Esophagus (tissue), 2 donors: Measurements from ENCODE around the gene CACNB1. TPM values are rescaled to one million over a fixed set of nuclear protein-coding genes. Genes with fewer than 3 reads are reported as not detected.

Experiments
- H3K27ac ChIP-seq, 2 donors: one replicate each; pipeline ENCODE4 v1.5.1; 2013; ENCODE audit warnings: low read depth in 2 of 2, mild to moderate bottlenecking in 2 of 2, inconsistent platforms in 1 of 2, low read length in 1 of 2, moderate library complexity in 1 of 2
- H3K27me3 ChIP-seq, 2 donors: one replicate each; pipeline ENCODE4 v1.6.1; 2013; ENCODE audit warnings: low read length in 2 of 2, control low read depth in 1 of 2, mild to moderate bottlenecking in 1 of 2; ENCODE audit not compliant: insufficient read depth in 2 of 2, control insufficient read depth in 1 of 2
- H3K36me3 ChIP-seq, 2 donors: one replicate each; pipeline ENCODE4 v1.6.1; 2013; ENCODE audit warnings: low read length in 1 of 2; ENCODE audit not compliant: control insufficient read depth in 2 of 2, insufficient read depth in 2 of 2
- H3K4me1 ChIP-seq, 2 donors: one replicate each; pipeline ENCODE4 v1.6.1; 2013; ENCODE audit warnings: low read length in 1 of 2; ENCODE audit not compliant: control insufficient read depth in 2 of 2, insufficient read depth in 2 of 2
- H3K4me3 ChIP-seq, 2 donors: one replicate each; pipeline ENCODE4 v1.5.1; 2013; ENCODE audit warnings: low read length in 2 of 2, mild to moderate bottlenecking in 2 of 2, low read depth in 1 of 2, moderate library complexity in 1 of 2
- H3K9me3 ChIP-seq, 2 donors: one replicate each; pipeline ENCODE4 v1.6.1; 2013; ENCODE audit warnings: mild to moderate bottlenecking in 2 of 2, low read depth in 1 of 2, low read length in 1 of 2, moderate library complexity in 1 of 2; ENCODE audit not compliant: control insufficient read depth in 2 of 2, insufficient read depth in 1 of 2
- WGBS, 2 donors: extraction: QIAGEN DNeasy Blood & Tissue Kit; methylation state at CpG; one replicate each; pipeline ENCODE4 v1.1.7; 2013; 5-methylcytosine and 5-hydroxymethylcytosine counted together
- polyA plus RNA-seq, 2 donors: library from polyadenylated mRNA; stranded (reverse); fragments of 200-250 nt; gene quantifications; one replicate each; pipeline ENCODE4 v1.2.3, GENCODE V29; 2013
- donor health status: healthy with polysubstance abuse.
- donor health status: Bipolar disorder and iron deficiency.

CACNB1 gene
- polyA plus RNA-seq, 2 donors: 1.6 to 2.6 TPM

GRCh38 chr17:39150795-39151149 is 46.7 kb downstream of the CACNB1 start:
- H3K4me3 ChIP-seq: peak overlapping the region; percentile 25 to 37
- WGBS, 2 donors: 35 to 56% methylated on average over 4 to 5 of the region's 5 CpGs
- no peak overlapping the region for H3K27ac ChIP-seq

DNA sequence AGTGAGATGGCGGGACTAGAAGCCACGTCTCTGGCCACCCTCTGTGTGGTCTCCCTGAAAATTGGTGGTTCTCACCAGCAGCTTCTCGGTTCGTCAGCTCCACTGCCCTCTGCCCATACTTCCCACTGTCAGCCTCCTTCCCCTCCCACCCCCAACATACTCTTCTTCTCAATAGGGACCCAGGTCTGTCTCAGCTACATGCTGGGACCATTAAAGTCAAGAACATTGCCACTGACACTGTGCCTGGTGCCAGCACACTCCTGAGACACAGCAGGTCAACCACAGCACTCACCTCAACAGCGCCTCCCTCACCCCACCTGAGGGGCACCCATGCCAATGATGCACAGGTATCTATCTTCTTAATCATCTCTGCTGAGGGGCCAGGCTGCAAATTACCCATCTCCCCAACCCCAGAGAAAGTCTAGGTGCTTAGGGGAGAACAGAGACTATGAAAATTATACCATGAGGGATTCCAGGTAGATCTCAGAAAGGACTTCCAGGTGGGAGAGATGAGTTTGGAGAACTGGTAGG is 47.3 kb downstream of the CACNB1 start:
- no peaks in the 10 kb centered on the region for H3K36me3 ChIP-seq
- no peaks in the 10 kb centered on the region for H3K27me3 ChIP-seq
- H3K27ac ChIP-seq: no peak overlapping the region
- no peak overlapping the region for H3K4me3 ChIP-seq
- H3K4me1 ChIP-seq: peaks cover 0 to 2% of the 10 kb centered on the region in 2 donors
- H3K9me3 ChIP-seq: no peaks in the 10 kb centered on the region
- WGBS, 2 donors: 69 to 74% methylated on average over 5 of the region's 5 CpGs

More at GRCh38 chr17:39150795-39151149, 46.7 kb downstream of the CACNB1 start:
- H3K4me1 ChIP-seq: peaks cover 0 to 2% of the 10 kb centered on the region in 2 donors
- no peaks in the 10 kb centered on the region for H3K9me3 ChIP-seq
- H3K27me3 ChIP-seq: no peaks in the 10 kb centered on the region
- H3K36me3 ChIP-seq: no peaks in the 10 kb centered on the region

- H3K4me1 ChIP-seq: peaks cover 5 to 8% of the 10 kb centered on the region in 2 donors
- no peak overlapping the region for H3K27ac ChIP-seq
- H3K4me3 ChIP-seq: no peak overlapping the region
- H3K9me3 ChIP-seq: no peaks in the 10 kb centered on the region
- H3K27me3 ChIP-seq: no peaks in the 10 kb centered on the region
- no peaks in the 10 kb centered on the region for H3K36me3 ChIP-seq
- 72 to 81% methylated on average over 13 of the region's 13 CpGs for WGBS, 2 donors
These were observed 50.0 kb downstream of the CACNB1 start for GRCh38 chr17:39147221-39148185.

GRCh38 chr17:39146273-39146672 is 51.2 kb downstream of the CACNB1 start:
- H3K4me3 ChIP-seq: no peak overlapping the region
- peaks cover 5 to 8% of the 10 kb centered on the region in 2 donors for H3K4me1 ChIP-seq
- no peaks in the 10 kb centered on the region for H3K9me3 ChIP-seq
- WGBS, 2 donors: 92 to 94% methylated on average over 3 of the region's 3 CpGs
- H3K36me3 ChIP-seq: no peaks in the 10 kb centered on the region
- no peaks in the 10 kb centered on the region for H3K27me3 ChIP-seq
- no peak overlapping the region for H3K27ac ChIP-seq

DNA sequence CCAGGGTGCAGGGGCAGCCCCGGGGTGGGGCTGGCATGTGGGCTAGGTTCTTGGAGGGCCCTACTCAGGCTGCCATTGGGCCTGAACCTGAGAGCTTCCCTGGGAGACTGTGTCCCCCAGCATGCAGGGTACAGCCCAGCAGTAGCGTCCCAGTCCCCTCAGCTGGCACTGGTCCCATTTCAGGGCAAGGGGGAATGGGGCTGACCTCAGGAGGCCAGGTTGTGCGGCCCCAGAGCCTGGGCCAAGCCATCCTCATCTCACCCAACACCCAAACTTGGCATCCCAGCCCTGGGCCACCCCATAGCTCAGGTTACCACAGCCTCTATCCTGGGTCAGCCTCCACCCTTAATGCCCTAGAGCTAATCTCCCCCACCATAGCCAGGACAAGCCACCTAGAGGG is 52.3 kb downstream of the CACNB1 start:
- Histone ChIP-seq H3K27ac (no peak overlapping the region), H3K4me3 (no peak overlapping the region), H3K4me1 (peaks cover 3 to 8% of the 10 kb centered on the region in 2 donors), H3K9me3 (no peaks in the 10 kb centered on the region), H3K27me3 (no peaks in the 10 kb centered on the region), H3K36me3 (no peaks in the 10 kb centered on the region)
- WGBS, 2 donors: 78 to 87% methylated on average over 3 of the region's 3 CpGs

- Histone ChIP-seq H3K4me3 (no peak overlapping the region), H3K27me3 (no peaks in the 10 kb centered on the region), H3K36me3 (no peaks in the 10 kb centered on the region), H3K27ac (peak overlapping the region; percentile 61 to 78), H3K4me1 (peaks cover 3 to 8% of the 10 kb centered on the region in 2 donors), H3K9me3 (no peaks in the 10 kb centered on the region)
- 17 to 28% methylated on average over 9 of the region's 9 CpGs for WGBS, 2 donors
These were observed 53.0 kb downstream of the CACNB1 start for GRCh38 chr17:39144416-39144840.

DNA sequence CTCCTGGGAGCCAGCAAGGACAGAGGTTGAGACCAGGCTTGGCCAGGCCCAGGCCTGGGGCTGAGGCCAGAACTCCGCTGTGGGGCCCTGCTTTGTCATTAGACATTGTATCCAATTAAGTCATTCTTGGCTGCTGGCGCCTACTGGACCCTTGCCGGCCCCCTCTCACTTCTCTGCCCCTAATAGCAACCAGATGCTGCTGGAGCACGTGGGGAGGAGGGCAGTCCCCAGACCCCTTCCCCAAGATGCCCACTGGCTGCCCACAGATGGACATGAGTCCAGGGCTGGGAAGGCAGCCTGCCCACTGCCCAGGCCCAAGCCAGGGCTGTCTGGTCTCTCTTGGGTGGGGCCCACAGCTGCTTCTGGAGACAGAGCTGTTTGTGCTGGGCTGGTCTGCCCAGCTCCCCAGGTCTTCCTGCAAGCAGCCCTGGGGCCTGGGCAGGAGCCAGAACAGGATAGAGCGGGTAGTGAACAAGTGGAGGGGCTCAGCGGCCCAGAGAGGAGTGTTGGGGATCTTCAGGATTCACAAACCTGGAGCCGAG is 53.8 kb downstream of the CACNB1 start:
- no peak overlapping the region for H3K4me3 ChIP-seq
- H3K27ac ChIP-seq: peak overlapping the region; percentile 61 to 78
- no peaks in the 10 kb centered on the region for H3K36me3 ChIP-seq
- no peaks in the 10 kb centered on the region for H3K27me3 ChIP-seq
- no peaks in the 10 kb centered on the region for H3K9me3 ChIP-seq
- WGBS, 2 donors: 72 to 73% methylated on average over 7 of the region's 7 CpGs
- H3K4me1 ChIP-seq: peaks cover 3 to 14% of the 10 kb centered on the region in 2 donors

- Histone ChIP-seq H3K27me3 (no peaks in the 10 kb centered on the region), H3K4me3 (no peak overlapping the region), H3K27ac (no peak overlapping the region), H3K4me1 (peaks cover 3 to 14% of the 10 kb centered on the region in 2 donors), H3K36me3 (no peaks in the 10 kb centered on the region), H3K9me3 (no peaks in the 10 kb centered on the region)
- 86 to 89% methylated on average over 11 of the region's 11 CpGs for WGBS, 2 donors
These were observed 55.4 kb downstream of the CACNB1 start for GRCh38 chr17:39141915-39142664.

DNA sequence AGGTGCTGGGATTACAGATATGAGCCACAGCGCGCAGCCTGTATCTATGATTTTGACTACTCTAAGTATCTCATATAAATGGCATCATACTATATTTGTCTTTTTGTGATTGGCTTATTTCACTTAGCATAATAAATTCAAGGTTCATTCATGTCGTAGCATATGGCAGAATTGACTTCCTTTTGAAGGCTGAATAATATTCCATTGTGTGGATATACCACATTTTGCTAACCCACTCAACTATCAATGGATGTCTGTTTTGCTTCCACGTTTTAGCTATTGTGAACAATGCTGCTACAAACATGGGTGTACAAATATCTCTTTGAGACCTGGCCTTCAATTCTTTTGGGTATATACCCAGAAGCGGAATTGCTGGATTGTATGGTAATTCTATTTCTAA is 56.2 kb downstream of the CACNB1 start:
- Histone ChIP-seq H3K36me3 (no peaks in the 10 kb centered on the region), H3K4me3 (no peak overlapping the region), H3K9me3 (no peaks in the 10 kb centered on the region), H3K4me1 (peaks cover 3 to 14% of the 10 kb centered on the region in 2 donors), H3K27me3 (no peaks in the 10 kb centered on the region), H3K27ac (no peak overlapping the region)
- WGBS, 2 donors: 94% methylated on average over 5 of the region's 5 CpGs
